ENCODE data around the gene POU2F1. TPM values are rescaled to one million over a fixed set of nuclear protein-coding genes. Genes with fewer than 3 reads are reported as not detected.

Gene POU2F1
- total RNA-seq, 5 donors from 2014 or later (not counting 1 experiment from before 2014, with no cell fraction given) = 15.1 to 34.5 (median 22.6) TPM

- H3K9me3 Mint-ChIP-seq = peaks cover 0 to 6% (median 0%) of the 10 kb centered on the region in 3 donors
- no peaks in the 10 kb centered on the region for H3K9me3 ChIP-seq
- ChIA-PET CTCF (interaction anchor here in 1 of 2 donors (0.9 kb wide), 1 partner anchor 22 kb away, joined by 8 read pairs; no protein-coding TSS in a partner anchor), POLR2A (interaction anchor here in 1 of 2 donors (0.6 kb wide), 1 partner anchor 569 kb away, joined by 3 read pairs; no protein-coding TSS in a partner anchor)
- no peak overlapping the region for H3K4me3 ChIP-seq (ENCODE audit: control insufficient read depth in 1 of 2, extremely low read depth in 1 of 2, low read length in 1 of 2)
- DNase-seq (no peak), ATAC-seq (replicated peaks in 1 of 4) (no peak)
- H3K27me3 ChIP-seq (replicated peaks in 1 of 2; ENCODE audit: control insufficient read depth in 2 of 2, extremely low read depth in 1 of 2, insufficient read depth in 2 of 2, low read length in 1 of 2) = no peaks in the 10 kb centered on the region
- no peaks in the 10 kb centered on the region for H3K36me3 ChIP-seq (ENCODE audit: control insufficient read depth in 2 of 2, extremely low read depth in 1 of 2, insufficient read depth in 1 of 2, low read length in 1 of 2)
- no peak overlapping the region for H3K27ac Mint-ChIP-seq
- H3K36me3 Mint-ChIP-seq = no peaks in the 10 kb centered on the region
- H3K4me1 ChIP-seq (ENCODE audit: control insufficient read depth in 1 of 2, extremely low read depth in 1 of 2, insufficient read depth in 2 of 2, low read length in 2 of 2) = no peaks in the 10 kb centered on the region
- H3K27ac ChIP-seq (ENCODE audit: low read length) = no peak overlapping the region
- H3K4me3 Mint-ChIP-seq = no peak overlapping the region
- H3K27me3 Mint-ChIP-seq = no peaks in the 10 kb centered on the region
- 100% methylated on average over 1 of the region's 3 CpGs for WGBS (ENCODE audit: insufficient coverage)
- H3K4me1 Mint-ChIP-seq = peaks cover 36 to 38% (median 36%) of the 10 kb centered on the region in 3 donors
Observed at GRCh38 chr1:167291539-167292185, 71.0 kb downstream of the POU2F1 start.

- H3K4me3 Mint-ChIP-seq = no peak overlapping the region
- ChIA-PET CTCF (interaction anchor here in 1 of 2 donors (0.6 kb wide), 1 partner anchor 25 kb away, joined by 3 read pairs; no protein-coding TSS in a partner anchor), POLR2A (interaction anchor here (0.5 to 0.7 kb wide), 3 partner anchors 12 to 569 kb away, joined by 3 to 5 read pairs (median 4); no protein-coding TSS in a partner anchor)
- H3K36me3 Mint-ChIP-seq = no peaks in the 10 kb centered on the region
- no peak for ATAC-seq (replicated peaks in 1 of 4)
- H3K9me3 Mint-ChIP-seq = peaks cover 0 to 6% (median 0%) of the 10 kb centered on the region in 3 donors
- H3K4me1 Mint-ChIP-seq = peaks cover 30 to 34% (median 33%) of the 10 kb centered on the region in 3 donors
- no peaks in the 10 kb centered on the region for H3K4me1 ChIP-seq (ENCODE audit: control insufficient read depth in 1 of 2, extremely low read depth in 1 of 2, insufficient read depth in 2 of 2, low read length in 2 of 2)
- no peak for DNase-seq
- H3K27me3 ChIP-seq (replicated peaks in 1 of 2; ENCODE audit: control insufficient read depth in 2 of 2, extremely low read depth in 1 of 2, insufficient read depth in 2 of 2, low read length in 1 of 2) = no peaks in the 10 kb centered on the region
- no peaks in the 10 kb centered on the region for H3K9me3 ChIP-seq
- no peaks in the 10 kb centered on the region for H3K36me3 ChIP-seq (ENCODE audit: control insufficient read depth in 2 of 2, extremely low read depth in 1 of 2, insufficient read depth in 1 of 2, low read length in 1 of 2)
- no peak overlapping the region for H3K27ac Mint-ChIP-seq
- no peak overlapping the region for H3K27ac ChIP-seq (ENCODE audit: low read length)
- H3K27me3 Mint-ChIP-seq = no peaks in the 10 kb centered on the region
- H3K4me3 ChIP-seq (ENCODE audit: control insufficient read depth in 1 of 2, extremely low read depth in 1 of 2, low read length in 1 of 2) = no peak overlapping the region
Observed at GRCh38 chr1:167292216-167292615, 71.5 kb downstream of the POU2F1 start.

GRCh38 chr1:167293057-167293456 lies 72.4 kb downstream of the POU2F1 start:
- H3K4me3 Mint-ChIP-seq = no peak overlapping the region

GRCh38 chr1:167294528-167294927 lies 73.8 kb downstream of the POU2F1 start:
- Histone ChIP-seq H3K4me3 (ENCODE audit: control insufficient read depth in 1 of 2, extremely low read depth in 1 of 2, low read length in 1 of 2) (no peak overlapping the region), H3K4me1 (ENCODE audit: control insufficient read depth in 1 of 2, extremely low read depth in 1 of 2, insufficient read depth in 2 of 2, low read length in 2 of 2) (no peaks in the 10 kb centered on the region), H3K27ac (ENCODE audit: low read length) (no peak overlapping the region), H3K9me3 (no peaks in the 10 kb centered on the region), H3K36me3 (ENCODE audit: control insufficient read depth in 2 of 2, extremely low read depth in 1 of 2, insufficient read depth in 1 of 2, low read length in 1 of 2) (no peaks in the 10 kb centered on the region), H3K27me3 (replicated peaks in 1 of 2; ENCODE audit: control insufficient read depth in 2 of 2, extremely low read depth in 1 of 2, insufficient read depth in 2 of 2, low read length in 1 of 2) (no peaks in the 10 kb centered on the region)
- DNase-seq (no peak), ATAC-seq (replicated peaks in 1 of 4) (no peak)
- Mint-ChIP-seq H3K4me3 (no peak overlapping the region), H3K27ac (no peak overlapping the region), H3K27me3 (no peaks in the 10 kb centered on the region), H3K36me3 (peaks cover 3% of the 10 kb centered on the region), H3K9me3 (peaks cover 0 to 6% (median 0%) of the 10 kb centered on the region in 3 donors), H3K4me1 (peaks cover 23 to 32% (median 24%) of the 10 kb centered on the region in 3 donors)
- POLR2A ChIA-PET = no interaction called here
- CTCF ChIA-PET = no interaction called here
- WGBS (ENCODE audit: insufficient coverage) = 100% methylated on average over 1 of the region's 2 CpGs

More at GRCh38 chr1:167293057-167293456, 72.4 kb downstream of the POU2F1 start:
- Histone ChIP-seq H3K27me3 (replicated peaks in 1 of 2; ENCODE audit: control insufficient read depth in 2 of 2, extremely low read depth in 1 of 2, insufficient read depth in 2 of 2, low read length in 1 of 2) (no peaks in the 10 kb centered on the region), H3K9me3 (no peaks in the 10 kb centered on the region), H3K4me3 (ENCODE audit: control insufficient read depth in 1 of 2, extremely low read depth in 1 of 2, low read length in 1 of 2) (no peak overlapping the region), H3K4me1 (ENCODE audit: control insufficient read depth in 1 of 2, extremely low read depth in 1 of 2, insufficient read depth in 2 of 2, low read length in 2 of 2) (no peaks in the 10 kb centered on the region), H3K27ac (ENCODE audit: low read length) (no peak overlapping the region), H3K36me3 (ENCODE audit: control insufficient read depth in 2 of 2, extremely low read depth in 1 of 2, insufficient read depth in 1 of 2, low read length in 1 of 2) (no peaks in the 10 kb centered on the region)
- CTCF ChIA-PET = no interaction called here
- ATAC-seq (replicated peaks in 1 of 4) = no peak
- Mint-ChIP-seq H3K4me1 (peaks cover 27 to 36% (median 33%) of the 10 kb centered on the region in 3 donors), H3K27ac (no peak overlapping the region), H3K9me3 (peaks cover 0 to 6% (median 0%) of the 10 kb centered on the region in 3 donors), H3K36me3 (no peaks in the 10 kb centered on the region), H3K27me3 (no peaks in the 10 kb centered on the region)
- no peak for DNase-seq
- POLR2A ChIA-PET = no interaction called here
- no CpG with 5 or more reads among the region's 4 CpGs for WGBS (ENCODE audit: insufficient coverage)

GRCh38 chr1:167297222-167298214 lies 76.8 kb downstream of the POU2F1 start:
- ChIA-PET CTCF (interaction anchor here in 1 of 2 donors (0.6 kb wide), 1 partner anchor 30 kb away, joined by 4 read pairs; no protein-coding TSS in a partner anchor), POLR2A (no interaction called here)
- no peak overlapping the region for H3K27ac ChIP-seq (ENCODE audit: low read length)
- Mint-ChIP-seq H3K4me1 (peaks cover 22 to 35% (median 23%) of the 10 kb centered on the region in 3 donors), H3K27ac (no peak overlapping the region), H3K27me3 (no peaks in the 10 kb centered on the region), H3K4me3 (no peak overlapping the region), H3K9me3 (peaks cover 0 to 6% (median 0%) of the 10 kb centered on the region in 3 donors), H3K36me3 (peaks cover 3% of the 10 kb centered on the region)
- DNase-seq = no peak
- 100% methylated on average over 1 of the region's 4 CpGs for WGBS (ENCODE audit: insufficient coverage)
- H3K27me3 ChIP-seq (replicated peaks in 1 of 2; ENCODE audit: control insufficient read depth in 2 of 2, extremely low read depth in 1 of 2, insufficient read depth in 2 of 2, low read length in 1 of 2) = no peaks in the 10 kb centered on the region
- H3K4me1 ChIP-seq (ENCODE audit: control insufficient read depth in 1 of 2, extremely low read depth in 1 of 2, insufficient read depth in 2 of 2, low read length in 2 of 2) = no peaks in the 10 kb centered on the region
- no peaks in the 10 kb centered on the region for H3K9me3 ChIP-seq
- H3K4me3 ChIP-seq (ENCODE audit: control insufficient read depth in 1 of 2, extremely low read depth in 1 of 2, low read length in 1 of 2) = no peak overlapping the region
- ATAC-seq (replicated peaks in 1 of 4) = no peak
- no peaks in the 10 kb centered on the region for H3K36me3 ChIP-seq (ENCODE audit: control insufficient read depth in 2 of 2, extremely low read depth in 1 of 2, insufficient read depth in 1 of 2, low read length in 1 of 2)

GRCh38 chr1:167298325-167298724 lies 77.6 kb downstream of the POU2F1 start:
- no CpG with 5 or more reads among the region's 3 CpGs for WGBS (ENCODE audit: insufficient coverage)
- Histone ChIP-seq H3K27me3 (replicated peaks in 1 of 2; ENCODE audit: control insufficient read depth in 2 of 2, extremely low read depth in 1 of 2, insufficient read depth in 2 of 2, low read length in 1 of 2) (no peaks in the 10 kb centered on the region), H3K4me1 (ENCODE audit: control insufficient read depth in 1 of 2, extremely low read depth in 1 of 2, insufficient read depth in 2 of 2, low read length in 2 of 2) (no peaks in the 10 kb centered on the region), H3K9me3 (no peaks in the 10 kb centered on the region), H3K27ac (ENCODE audit: low read length) (no peak overlapping the region), H3K4me3 (ENCODE audit: control insufficient read depth in 1 of 2, extremely low read depth in 1 of 2, low read length in 1 of 2) (no peak overlapping the region), H3K36me3 (ENCODE audit: control insufficient read depth in 2 of 2, extremely low read depth in 1 of 2, insufficient read depth in 1 of 2, low read length in 1 of 2) (no peaks in the 10 kb centered on the region)
- Mint-ChIP-seq H3K27me3 (no peaks in the 10 kb centered on the region), H3K4me3 (no peak overlapping the region), H3K4me1 (peaks cover 17 to 32% (median 22%) of the 10 kb centered on the region in 3 donors), H3K27ac (no peak overlapping the region), H3K9me3 (peaks cover 0 to under 1% (median 0%) of the 10 kb centered on the region in 3 donors), H3K36me3 (peaks cover 3% of the 10 kb centered on the region)
- DNase-seq = no peak
- POLR2A ChIA-PET = no interaction called here
- ATAC-seq (replicated peaks in 1 of 4) = no peak
- CTCF ChIA-PET = interaction anchor here in 1 of 2 donors (0.6 kb wide), 1 partner anchor 31 kb away, joined by 4 read pairs; no protein-coding TSS in a partner anchor

All from T-cell (primary cell).